ENCODE measurements around the gene TOX4.

TOX4 gene

GRCh38 chr14:21518725-21519124, 41.7 kb downstream of the TOX4 start:
- no peaks in the 10 kb centered on the region for H3K36me3 Mint-ChIP-seq
- no peak overlapping the region for H3K4me3 Mint-ChIP-seq
- H3K4me1 Mint-ChIP-seq, result no peaks in the 10 kb centered on the region
- no peak for ATAC-seq (replicated peaks)
- DNase-seq, result no peak
- H3K9me3 Mint-ChIP-seq, result no peaks in the 10 kb centered on the region
- H3K27me3 Mint-ChIP-seq, result peaks cover 12 to 16% of the 10 kb centered on the region in 2 donors
- no peak overlapping the region for H3K27ac Mint-ChIP-seq

DNA sequence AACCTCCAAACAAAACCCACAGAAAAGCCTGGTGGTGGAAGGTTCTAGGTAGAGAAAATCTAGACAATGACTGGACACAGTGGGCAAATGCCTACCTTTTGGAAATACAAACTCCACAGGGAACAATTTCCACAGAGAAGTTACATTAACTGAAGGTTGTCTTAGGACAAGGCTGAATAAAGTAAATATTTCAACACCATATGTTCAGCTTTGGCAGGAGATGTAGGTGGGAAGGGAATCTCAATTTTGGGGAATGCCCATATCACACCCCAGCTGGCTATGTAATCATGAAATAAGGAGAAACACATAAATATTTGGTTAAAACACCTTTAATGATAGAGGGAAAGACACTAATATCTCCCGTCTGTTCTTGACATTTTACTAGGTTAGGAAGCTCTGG, 43.8 kb downstream of the TOX4 start:
- no peaks in the 10 kb centered on the region for H3K9me3 Mint-ChIP-seq
- ATAC-seq (replicated peaks) (no peak), DNase-seq (no peak)
- H3K36me3 Mint-ChIP-seq, result no peaks in the 10 kb centered on the region
- no peak overlapping the region for H3K4me3 Mint-ChIP-seq
- H3K27me3 Mint-ChIP-seq, result peaks cover 10 to 14% of the 10 kb centered on the region in 2 donors
- no peak overlapping the region for H3K27ac Mint-ChIP-seq
- peaks cover 0 to 4% of the 10 kb centered on the region in 2 donors for H3K4me1 Mint-ChIP-seq

DNA sequence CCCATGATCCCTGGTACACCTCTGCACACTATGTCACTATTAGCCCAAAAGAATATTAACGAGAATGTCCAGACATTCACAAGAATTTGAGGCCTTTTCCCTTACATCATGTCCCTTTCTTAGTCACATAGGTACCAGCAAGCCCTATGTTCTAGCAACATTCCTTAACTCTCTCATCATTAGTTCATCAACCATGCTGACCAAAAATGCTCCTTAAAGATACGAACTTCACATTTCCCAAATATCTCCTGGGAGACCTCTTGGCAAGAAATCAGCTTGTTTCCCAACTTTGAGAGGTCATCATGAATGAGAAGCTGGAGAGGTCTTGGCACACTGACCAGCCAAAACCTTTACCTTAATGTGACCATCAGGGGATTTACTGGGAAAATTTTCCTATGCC, 44.5 kb downstream of the TOX4 start:
- peaks cover 6 to 11% of the 10 kb centered on the region in 2 donors for H3K27me3 Mint-ChIP-seq
- H3K9me3 Mint-ChIP-seq, result no peaks in the 10 kb centered on the region
- no peak for ATAC-seq (replicated peaks)
- peaks cover under 1 to 4% of the 10 kb centered on the region in 2 donors for H3K4me1 Mint-ChIP-seq
- H3K27ac Mint-ChIP-seq, result no peak overlapping the region
- no peak overlapping the region for H3K4me3 Mint-ChIP-seq
- no peak for DNase-seq
- no peaks in the 10 kb centered on the region for H3K36me3 Mint-ChIP-seq

- ATAC-seq (replicated peaks) (no peak), DNase-seq (no peak)
- no peaks in the 10 kb centered on the region for H3K36me3 Mint-ChIP-seq
- peaks cover 10% of the 10 kb centered on the region in 2 donors for H3K4me1 Mint-ChIP-seq
- H3K4me3 Mint-ChIP-seq, result no peak overlapping the region
- H3K27ac Mint-ChIP-seq, result no peak overlapping the region
- no peaks in the 10 kb centered on the region for H3K9me3 Mint-ChIP-seq
- peaks cover 6 to 11% of the 10 kb centered on the region in 2 donors for H3K27me3 Mint-ChIP-seq
These were observed 46.2 kb downstream of the TOX4 start for GRCh38 chr14:21523203-21523602.

GRCh38 chr14:21524575-21525490, 47.8 kb downstream of the TOX4 start:
- peak overlapping the region; percentile 27 for H3K27ac Mint-ChIP-seq
- H3K36me3 Mint-ChIP-seq, result no peaks in the 10 kb centered on the region
- peaks cover 5 to 9% of the 10 kb centered on the region in 2 donors for H3K27me3 Mint-ChIP-seq
- peak overlapping the region; percentile 72 to 80 for H3K4me3 Mint-ChIP-seq
- DNase-seq, result no peak
- H3K4me1 Mint-ChIP-seq, result peaks cover 10% of the 10 kb centered on the region in 2 donors
- ATAC-seq (replicated peaks), result no peak
- H3K9me3 Mint-ChIP-seq, result no peaks in the 10 kb centered on the region

DNA sequence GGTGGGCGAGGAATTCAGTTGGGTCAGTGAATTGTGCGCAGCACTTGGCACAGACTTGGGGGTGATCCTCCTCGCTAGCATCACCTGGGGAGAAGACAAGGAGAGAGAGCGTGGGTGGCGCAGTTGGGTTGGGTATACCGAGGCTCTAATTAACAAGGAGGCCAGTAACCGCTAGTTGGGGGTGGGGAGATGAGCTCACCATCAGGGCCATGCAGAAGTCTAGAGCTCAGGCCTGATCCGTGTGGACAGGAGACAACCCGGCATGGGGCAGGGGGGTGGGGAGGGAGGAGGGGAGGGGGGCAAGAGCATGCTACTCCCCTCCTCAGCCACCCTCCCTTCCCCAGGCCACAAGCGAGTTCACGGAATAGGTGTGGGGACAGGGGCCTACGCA, 48.6 kb downstream of the TOX4 start:
- DNase-seq (no peak), ATAC-seq (replicated peaks) (peak in 1 of 2 donors; percentile 13)
- no peaks in the 10 kb centered on the region for H3K9me3 Mint-ChIP-seq
- H3K4me1 Mint-ChIP-seq, result peaks cover 10% of the 10 kb centered on the region in 2 donors
- H3K27me3 Mint-ChIP-seq, result peaks cover 5 to 10% of the 10 kb centered on the region in 2 donors
- peak overlapping the region; percentile 27 for H3K27ac Mint-ChIP-seq
- H3K4me3 Mint-ChIP-seq, result peak overlapping the region; percentile 72 to 80
- H3K36me3 Mint-ChIP-seq, result no peaks in the 10 kb centered on the region

- ATAC-seq (replicated peaks) (peak; percentile 51 to 57), DNase-seq (no peak)
- Mint-ChIP-seq H3K4me3 (peak within 1 kb of the TSS; percentile 72 to 84), H3K9me3 (no peaks in the 10 kb centered on the region), H3K36me3 (no peaks in the 10 kb centered on the region), H3K4me1 (peaks cover 10% of the 10 kb centered on the region in 2 donors), H3K27me3 (peaks cover 5 to 10% of the 10 kb centered on the region in 2 donors), H3K27ac (peak within 1 kb of the TSS; percentile 78)
These were observed 49.1 kb downstream of the TOX4 start, which contains the start of gene SALL2 for GRCh38 chr14:21525962-21526671. SALL2 (minus strand) TSS chr14:21526346; CDS start chr14:21526127, 219 bp downstream.

DNA sequence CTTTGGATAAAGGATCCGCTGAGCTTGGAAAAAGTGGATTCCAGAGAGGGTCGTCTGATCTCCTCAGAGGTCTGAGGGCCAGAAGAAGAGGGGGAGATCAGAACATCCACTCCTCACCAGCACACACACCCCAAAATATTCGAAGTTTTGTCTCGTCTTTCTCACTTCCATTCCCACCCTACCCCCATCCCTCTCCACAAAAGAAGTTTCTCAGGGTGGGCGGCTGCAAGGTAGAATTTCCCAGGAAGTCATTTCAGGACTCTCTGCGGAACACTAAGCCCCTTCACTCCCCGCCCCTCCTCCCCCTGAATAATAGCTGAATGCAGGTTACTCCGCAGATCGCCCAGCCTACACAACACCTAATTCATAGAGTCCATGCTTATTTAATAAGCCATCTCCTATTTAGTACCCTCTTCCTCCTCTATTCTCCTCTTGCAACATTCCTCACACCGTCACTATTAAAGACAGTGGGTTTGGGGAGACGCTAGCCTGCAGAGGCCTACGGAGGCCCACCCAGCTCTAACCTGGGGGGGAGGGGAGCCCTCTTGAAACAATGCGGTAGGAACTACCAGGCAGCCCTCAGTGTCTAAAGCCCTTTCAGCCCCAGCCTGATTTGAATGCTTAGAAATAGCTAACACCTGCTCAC, 49.8 kb downstream of the TOX4 start:
- H3K27me3 Mint-ChIP-seq, result peaks cover 5 to 11% of the 10 kb centered on the region in 2 donors
- no peaks in the 10 kb centered on the region for H3K36me3 Mint-ChIP-seq
- no peak for DNase-seq
- ATAC-seq (replicated peaks), result no peak
- H3K4me3 Mint-ChIP-seq, result peak overlapping the region; percentile 72 to 84
- no peak overlapping the region for H3K27ac Mint-ChIP-seq
- H3K4me1 Mint-ChIP-seq, result peaks cover 10% of the 10 kb centered on the region in 2 donors
- H3K9me3 Mint-ChIP-seq, result no peaks in the 10 kb centered on the region

DNA sequence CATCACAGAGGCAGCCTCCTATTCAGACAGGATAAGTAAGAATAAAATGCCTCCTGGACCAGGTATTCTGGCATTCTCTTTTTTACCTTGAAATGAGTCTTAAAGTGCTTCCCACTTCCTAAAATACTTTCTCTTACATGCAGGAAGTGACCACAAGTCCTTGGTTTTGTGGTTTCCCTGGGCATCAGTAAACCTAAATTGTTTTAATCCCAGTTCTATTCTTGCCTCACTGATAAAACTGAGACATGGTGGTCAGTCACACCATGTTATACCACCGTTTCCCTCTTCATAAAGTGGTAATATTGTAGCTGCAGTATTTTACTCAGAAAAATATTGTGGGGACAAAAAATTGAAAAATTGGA, 50.3 kb downstream of the TOX4 start:
- Mint-ChIP-seq H3K27me3 (peaks cover 10 to 16% of the 10 kb centered on the region in 2 donors), H3K27ac (no peak overlapping the region), H3K36me3 (no peaks in the 10 kb centered on the region), H3K9me3 (no peaks in the 10 kb centered on the region), H3K4me1 (peaks cover 10% of the 10 kb centered on the region in 2 donors), H3K4me3 (peak overlapping the region in 1 of 2 donors; percentile 84)
- ATAC-seq (replicated peaks) (no peak), DNase-seq (no peak)

- no peak for DNase-seq
- no peak overlapping the region for H3K4me3 Mint-ChIP-seq
- no peaks in the 10 kb centered on the region for H3K9me3 Mint-ChIP-seq
- no peaks in the 10 kb centered on the region for H3K36me3 Mint-ChIP-seq
- H3K27me3 Mint-ChIP-seq, result peaks cover 11 to 24% of the 10 kb centered on the region in 2 donors
- H3K27ac Mint-ChIP-seq, result no peak overlapping the region
- no peak for ATAC-seq (replicated peaks)
- peaks cover 10% of the 10 kb centered on the region in 2 donors for H3K4me1 Mint-ChIP-seq
These were observed 51.7 kb downstream of the TOX4 start for GRCh38 chr14:21528381-21529348.

GRCh38 chr14:21529515-21529914, 52.5 kb downstream of the TOX4 start:
- Mint-ChIP-seq H3K27me3 (peaks cover 15 to 31% of the 10 kb centered on the region in 2 donors), H3K4me3 (no peak overlapping the region), H3K36me3 (no peaks in the 10 kb centered on the region), H3K4me1 (peaks cover 10% of the 10 kb centered on the region in 2 donors), H3K9me3 (no peaks in the 10 kb centered on the region), H3K27ac (no peak overlapping the region)
- ATAC-seq (replicated peaks), result no peak
- no peak for DNase-seq

DNA sequence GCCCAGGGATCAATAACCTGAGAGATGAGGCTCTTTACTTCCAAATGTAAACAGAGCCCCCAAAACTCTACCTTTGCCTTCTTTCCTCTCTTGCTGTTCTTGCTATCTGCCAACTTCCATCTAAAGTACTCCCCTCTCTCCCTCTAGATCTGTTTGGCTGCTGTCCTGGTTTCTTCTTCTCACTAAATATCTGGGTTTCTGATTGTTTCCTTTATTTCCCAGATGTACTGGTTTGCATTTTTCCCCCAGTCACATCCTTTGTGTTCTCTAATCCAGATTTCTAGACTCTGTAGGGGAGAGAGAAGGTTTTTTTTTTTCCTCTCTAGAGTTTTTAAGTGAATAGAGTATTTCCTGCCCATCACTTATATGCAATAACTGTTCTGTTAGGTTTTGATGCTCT, 56.3 kb downstream of the TOX4 start:
- Mint-ChIP-seq H3K36me3 (no peaks in the 10 kb centered on the region), H3K27ac (no peak overlapping the region), H3K9me3 (no peaks in the 10 kb centered on the region), H3K4me3 (no peak overlapping the region), H3K4me1 (peaks cover 10 to 15% of the 10 kb centered on the region in 2 donors), H3K27me3 (peaks cover 45 to 59% of the 10 kb centered on the region in 2 donors)
- ATAC-seq (replicated peaks) (no peak), DNase-seq (no peak)

DNA sequence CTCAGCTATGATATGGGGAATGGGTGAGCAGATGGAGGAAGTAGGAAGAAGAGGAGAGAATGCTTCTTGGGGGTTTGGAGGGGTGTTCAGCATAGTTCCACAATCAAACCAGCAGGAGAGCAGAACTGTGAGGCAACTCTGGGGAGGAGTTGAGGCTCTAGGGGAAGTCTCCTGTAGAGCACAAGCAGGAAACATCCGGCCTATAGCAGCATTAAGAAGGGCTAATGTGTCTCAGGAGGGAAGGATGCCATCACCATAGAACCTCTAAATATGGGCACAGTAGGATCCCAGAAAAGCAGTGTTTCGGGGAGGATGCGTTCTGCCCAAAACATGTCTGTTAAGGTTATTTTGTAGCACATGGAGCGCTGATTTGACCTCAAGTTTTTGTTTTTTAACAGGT, 57.6 kb downstream of the TOX4 start:
- H3K9me3 Mint-ChIP-seq, result no peaks in the 10 kb centered on the region
- ATAC-seq (replicated peaks) (no peak), DNase-seq (no peak)
- peaks cover 57 to 61% of the 10 kb centered on the region in 2 donors for H3K27me3 Mint-ChIP-seq
- no peaks in the 10 kb centered on the region for H3K36me3 Mint-ChIP-seq
- no peak overlapping the region for H3K4me3 Mint-ChIP-seq
- no peak overlapping the region for H3K27ac Mint-ChIP-seq
- H3K4me1 Mint-ChIP-seq, result peaks cover 10 to 15% of the 10 kb centered on the region in 2 donors

All from stimulated activated naive B cell treated with anti-CD40 and anti-IgM and Interleukin-4, amounts not matched to agents 10 μg/mL and 1 μg/mL and 100 μg/mL, for 72 hours (primary cell).